B cell (primary cell): ENCODE results near the gene ERG.

Experiments used
- EZH2 ChIP-seq: IDR thresholded peaks from 2 replicates; pipeline ENCODE4 v1.6.1; 2012; ENCODE audit warnings: borderline replicate concordance, low read depth, mild to moderate bottlenecking, moderate library complexity, low read length; ENCODE audit not compliant: insufficient read depth, poor library complexity, severe bottlenecking
- TF ChIP-seq, protein P1 (sequence below): fragments of 200-600 bp; IDR thresholded peaks from one replicate; pipeline ENCODE4 v1.8.0; 2022; ENCODE audit warnings: antibody characterized with exemption, mild to moderate bottlenecking

DNA sequence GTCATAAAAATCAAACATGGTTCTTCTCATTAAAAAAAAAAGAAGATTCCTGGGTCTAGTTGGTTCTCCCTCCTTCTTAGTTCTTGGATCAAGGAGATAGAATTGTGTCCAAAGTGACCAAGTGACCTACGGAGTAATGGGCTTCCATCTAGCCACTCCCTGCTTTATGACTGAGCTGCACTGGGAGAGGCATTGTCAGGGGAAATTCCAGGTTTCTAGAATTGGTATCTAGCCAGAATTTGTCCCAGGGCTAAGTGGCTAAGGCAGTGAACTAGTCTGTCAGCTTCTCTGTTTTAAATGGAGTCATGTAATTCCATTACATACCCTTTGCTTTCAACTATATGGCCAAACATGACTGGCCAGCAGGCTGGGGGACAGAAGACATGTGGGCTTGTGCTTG is 40.1 kb upstream of the ERG start:
- TF ChIP-seq, protein P1, sequence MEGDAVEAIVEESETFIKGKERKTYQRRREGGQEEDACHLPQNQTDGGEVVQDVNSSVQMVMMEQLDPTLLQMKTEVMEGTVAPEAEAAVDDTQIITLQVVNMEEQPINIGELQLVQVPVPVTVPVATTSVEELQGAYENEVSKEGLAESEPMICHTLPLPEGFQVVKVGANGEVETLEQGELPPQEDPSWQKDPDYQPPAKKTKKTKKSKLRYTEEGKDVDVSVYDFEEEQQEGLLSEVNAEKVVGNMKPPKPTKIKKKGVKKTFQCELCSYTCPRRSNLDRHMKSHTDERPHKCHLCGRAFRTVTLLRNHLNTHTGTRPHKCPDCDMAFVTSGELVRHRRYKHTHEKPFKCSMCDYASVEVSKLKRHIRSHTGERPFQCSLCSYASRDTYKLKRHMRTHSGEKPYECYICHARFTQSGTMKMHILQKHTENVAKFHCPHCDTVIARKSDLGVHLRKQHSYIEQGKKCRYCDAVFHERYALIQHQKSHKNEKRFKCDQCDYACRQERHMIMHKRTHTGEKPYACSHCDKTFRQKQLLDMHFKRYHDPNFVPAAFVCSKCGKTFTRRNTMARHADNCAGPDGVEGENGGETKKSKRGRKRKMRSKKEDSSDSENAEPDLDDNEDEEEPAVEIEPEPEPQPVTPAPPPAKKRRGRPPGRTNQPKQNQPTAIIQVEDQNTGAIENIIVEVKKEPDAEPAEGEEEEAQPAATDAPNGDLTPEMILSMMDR, result no peak
- no peak for TF ChIP-seq EZH2
